GM23248 (cell line): Measurements from ENCODE around the gene MYO1D.

ENCODE experiments used
- EZH2 ChIP-seq: fragments of 200-600 bp; sonication (generic); IDR thresholded peaks from 2 replicates; pipeline ENCODE4 v1.6.1; 2018; ENCODE audit warnings: antibody characterized with exemption, mild to moderate bottlenecking; ENCODE audit not compliant: insufficient read depth, poor library complexity, severe bottlenecking
- EZH2phosphoT487 ChIP-seq: fragments of 200-600 bp; sonication (generic); IDR thresholded peaks from 2 replicates; pipeline ENCODE4 v1.6.1; 2018; ENCODE audit warnings: antibody characterized with exemption, moderate library complexity, mild to moderate bottlenecking, low read depth; ENCODE audit not compliant: insufficient read depth

DNA sequence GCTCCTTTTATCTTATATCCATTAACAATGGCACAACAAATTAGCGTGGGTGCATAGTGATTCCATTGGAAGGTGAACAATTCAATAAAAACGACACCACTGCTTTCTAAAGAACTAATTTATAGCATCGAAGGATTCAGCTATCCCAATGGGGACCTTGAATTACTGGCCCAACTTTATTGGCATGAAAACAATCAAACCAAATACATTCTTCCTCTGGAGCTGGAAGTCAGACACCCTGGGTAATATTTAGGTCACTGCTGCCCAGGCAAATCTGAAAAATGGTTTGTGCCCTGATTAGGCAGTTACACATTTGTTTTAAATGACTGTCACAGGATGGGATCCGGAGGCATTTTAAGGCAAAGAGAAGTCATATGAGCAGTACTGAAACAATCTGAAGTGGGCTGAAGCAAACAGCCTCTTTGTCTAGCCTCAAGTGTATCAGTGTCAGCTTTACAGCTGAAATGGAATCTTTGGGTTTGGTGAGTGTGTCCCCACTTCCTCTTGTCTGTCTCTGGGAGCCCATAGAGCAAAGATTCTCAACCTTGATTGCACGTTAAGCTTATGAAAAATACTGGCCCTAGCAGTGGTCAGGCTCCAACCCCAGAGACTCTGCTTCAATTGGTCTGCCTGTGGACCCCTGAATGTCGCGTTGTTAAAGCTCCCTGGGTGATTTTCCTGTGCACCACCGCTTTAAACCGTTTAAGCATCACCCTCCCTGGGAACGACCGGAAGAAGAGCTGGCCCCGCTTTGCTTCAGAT, 359.8 kb downstream of the MYO1D start:
- TF ChIP-seq EZH2: no peak
- no peak for TF ChIP-seq EZH2phosphoT487
